Measurements from ENCODE around the gene CENPN. TPM values are rescaled to one million over a fixed set of nuclear protein-coding genes. Genes with fewer than 3 reads are reported as not detected.

The CENPN gene
- total and polyA plus RNA-seq, 10 of the 15 experiments (the other 5 are each of a cell fraction or from before 2014, with no cell fraction given), result 39.8 to 143 (median 66.8) TPM

DNA sequence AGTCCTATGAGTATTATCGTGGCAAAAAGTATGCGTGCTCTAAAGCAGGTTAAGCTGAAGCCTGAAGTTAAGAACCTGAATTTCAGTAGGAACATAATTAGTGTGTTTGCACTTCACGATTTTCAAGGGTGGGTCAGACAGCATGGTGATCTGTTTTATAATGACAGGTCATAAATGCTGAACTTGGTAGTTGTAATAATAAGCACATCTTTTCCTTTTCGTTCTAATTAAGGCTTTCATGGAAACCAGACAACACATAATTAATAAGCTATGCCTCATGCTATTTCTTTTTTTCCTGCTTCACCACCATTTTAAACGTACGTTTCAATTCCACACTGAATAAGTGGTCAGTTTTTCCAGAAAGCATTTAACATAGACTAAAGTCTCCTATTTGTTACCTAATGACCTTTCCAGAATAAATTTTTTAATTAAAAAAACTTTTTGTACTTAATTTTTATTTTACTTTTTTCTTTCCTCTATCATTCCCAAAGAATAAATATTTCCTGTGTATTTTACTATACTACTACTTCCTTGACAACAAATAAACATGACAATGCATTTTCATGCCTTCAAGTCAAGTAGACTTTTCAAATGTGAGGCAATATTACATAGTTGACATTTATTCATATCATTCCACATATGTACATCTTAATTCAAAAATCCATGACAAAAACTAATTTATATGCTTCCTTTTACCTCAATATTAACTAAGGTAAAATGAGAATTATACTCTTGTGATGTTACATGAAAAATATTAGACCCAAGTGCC, 22.7 kb upstream of the CENPN start:
- BruUV-seq (replicated peaks), result no TSS peak
- intact Hi-C loops (cut with micrococcal nuclease; ENCODE audit: unreplicated experiment), result no loop called here
- in situ Hi-C loops (cut with MboI), result no loop called here
- Histone ChIP-seq H3K9ac (ENCODE audit: control insufficient read depth, insufficient read depth, low read length) (no peak overlapping the region), H3K4me2 (ENCODE audit: control insufficient read depth, insufficient read depth) (no peak overlapping the region), H3K36me3 (ENCODE audit: control insufficient read depth in 2 of 2, insufficient read depth in 2 of 2, low read length in 1 of 2) (peaks cover 0 to 3% of the 10 kb centered on the region in 2 experiments; a peak in 3 of 4 replicates), H3K9me3 (replicated peaks; ENCODE audit: control insufficient read depth, insufficient read depth, low read length) (no peaks in the 10 kb centered on the region), H3K79me2 (ENCODE audit: control insufficient read depth, insufficient read depth, low read length) (peaks cover 2% of the 10 kb centered on the region; the same call in 1 of the 2 replicates), H3K27me3 (replicated peaks in 1 of 2; ENCODE audit: control insufficient read depth in 2 of 2, insufficient read depth in 2 of 2, low read length in 1 of 2) (no peaks in the 10 kb centered on the region), H3K4me1 (ENCODE audit: control insufficient read depth, insufficient read depth, low read length) (no peaks in the 10 kb centered on the region), H3K27ac (ENCODE audit: control insufficient read depth, insufficient read depth) (no peak overlapping the region), H4K20me1 (ENCODE audit: control insufficient read depth, insufficient read depth) (no peaks in the 10 kb centered on the region), H2AFZ (ENCODE audit: control insufficient read depth, low read depth, low read length) (no peak overlapping the region), H3K4me3 (no peak overlapping the region)
- ATAC-seq (no peak), FAIRE-seq (no peak), DNase-seq (ENCODE audit: low read depth, low spot score) (no peak)
- ChIA-PET CTCF (no interaction called here), RAD21 (ENCODE audit: unreplicated experiment) (no interaction called here), SMC1A (ENCODE audit: uncharacterized antibody, unreplicated experiment) (no interaction called here), POLR2A (no interaction called here)
- WGBS (ENCODE audit: insufficient coverage, insufficient replicate concordance, low lambda C conversion rate, missing lambda C conversion rate), result 96% methylated on average over 6 of the region's 6 CpGs
- TF ChIP-seq CHD1 (IDR thresholded peaks at IDR 0.05; ENCODE audit: low read depth, low read length) (no peak), YY1 (IDR thresholded peaks at IDR 0.05; ENCODE audit: low read depth, low read length) (no peak), MEF2A (IDR thresholded peaks at IDR 0.05; ENCODE audit: insufficient read depth, low read depth, low read length) (no peak), MTA2 (IDR thresholded peaks at IDR 0.05; ENCODE audit: low read depth) (no peak)

DNA sequence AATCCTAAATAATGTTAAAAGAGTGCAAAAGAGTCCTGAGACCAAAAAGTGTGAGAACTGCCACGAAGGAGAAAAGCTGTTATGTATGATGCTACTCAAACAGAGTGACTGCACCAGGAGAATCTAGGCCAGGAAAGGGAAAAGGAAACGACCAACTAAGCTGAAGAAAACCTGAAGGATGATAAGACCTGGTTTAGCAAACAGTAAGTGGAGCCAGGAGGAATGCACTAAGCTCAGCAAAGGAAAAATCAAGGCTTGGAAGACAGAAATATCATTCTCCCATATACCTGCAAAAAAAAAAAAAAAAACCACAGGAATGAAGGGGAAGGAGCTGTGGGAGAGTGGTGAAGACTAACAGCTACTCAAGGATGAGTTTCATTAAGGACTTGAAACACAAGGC, 21.4 kb upstream of the CENPN start:
- no peaks in the 10 kb centered on the region for H3K27me3 ChIP-seq (replicated peaks in 1 of 2; ENCODE audit: control insufficient read depth in 2 of 2, insufficient read depth in 2 of 2, low read length in 1 of 2)
- H3K9me3 ChIP-seq (replicated peaks; ENCODE audit: control insufficient read depth, insufficient read depth, low read length), result no peaks in the 10 kb centered on the region
- no peak overlapping the region for H3K9ac ChIP-seq (ENCODE audit: control insufficient read depth, insufficient read depth, low read length)
- no peak overlapping the region for H3K4me3 ChIP-seq
- peaks cover 2% of the 10 kb centered on the region; the same call in 1 of the 2 replicates for H3K79me2 ChIP-seq (ENCODE audit: control insufficient read depth, insufficient read depth, low read length)
- no peaks in the 10 kb centered on the region; a peak in 1 of 4 replicates for H3K36me3 ChIP-seq (ENCODE audit: control insufficient read depth in 2 of 2, insufficient read depth in 2 of 2, low read length in 1 of 2)
- in situ Hi-C loops (cut with MboI), result no loop called here
- no peaks in the 10 kb centered on the region for H4K20me1 ChIP-seq (ENCODE audit: control insufficient read depth, insufficient read depth)
- no peaks in the 10 kb centered on the region for H3K4me1 ChIP-seq (ENCODE audit: control insufficient read depth, insufficient read depth, low read length)
- H3K27ac ChIP-seq (ENCODE audit: control insufficient read depth, insufficient read depth), result no peak overlapping the region
- FAIRE-seq, result no peak
- ChIA-PET POLR2A (interaction anchor here (0.6 to 1.3 kb wide), 5 partner anchors 11 to 1662 kb away, joined by 3 to 7 read pairs (median 4); partner anchors contain the start of gene C16orf46), CTCF (interaction anchor here (1.1 kb wide), 1 partner anchor 219 kb away, joined by 3 read pairs; no protein-coding TSS in a partner anchor), RAD21 (ENCODE audit: unreplicated experiment) (interaction anchor here (0.8 kb wide), 1 partner anchor 17 kb away, joined by 3 read pairs; no protein-coding TSS in a partner anchor), SMC1A (ENCODE audit: uncharacterized antibody, unreplicated experiment) (interaction anchor here (0.9 to 1.5 kb wide), 3 partner anchors 9 to 11 kb away, joined by 3 to 4 read pairs (median 4); no protein-coding TSS in a partner anchor)
- H3K4me2 ChIP-seq (ENCODE audit: control insufficient read depth, insufficient read depth), result no peak overlapping the region
- BruUV-seq (replicated peaks), result no TSS peak
- no peak overlapping the region for H2AFZ ChIP-seq (ENCODE audit: control insufficient read depth, low read depth, low read length)
- 100% methylated on average over 1 of the region's 2 CpGs for WGBS (ENCODE audit: insufficient coverage, insufficient replicate concordance, low lambda C conversion rate, missing lambda C conversion rate)
- no peak for DNase-seq (ENCODE audit: low read depth, low spot score)
- no peak for ATAC-seq
- intact Hi-C loops (cut with micrococcal nuclease; ENCODE audit: unreplicated experiment), result no loop called here
- TF ChIP-seq POU2F2 (IDR thresholded peaks at IDR 0.05; ENCODE audit: borderline replicate concordance, low read depth, low read length) (no peak), TCF3 (IDR thresholded peaks at IDR 0.05; ENCODE audit: borderline replicate concordance, insufficient read depth, low read depth, low read length) (no peak), HCFC1 (IDR thresholded peaks at IDR 0.05; ENCODE audit: low read length) (no peak), PML (IDR thresholded peaks at IDR 0.05; ENCODE audit: low read length) (no peak), CBFB (IDR thresholded peaks at IDR 0.05; ENCODE audit: low read depth) (no peak)
- TF ChIP-seq, protein P1, sequence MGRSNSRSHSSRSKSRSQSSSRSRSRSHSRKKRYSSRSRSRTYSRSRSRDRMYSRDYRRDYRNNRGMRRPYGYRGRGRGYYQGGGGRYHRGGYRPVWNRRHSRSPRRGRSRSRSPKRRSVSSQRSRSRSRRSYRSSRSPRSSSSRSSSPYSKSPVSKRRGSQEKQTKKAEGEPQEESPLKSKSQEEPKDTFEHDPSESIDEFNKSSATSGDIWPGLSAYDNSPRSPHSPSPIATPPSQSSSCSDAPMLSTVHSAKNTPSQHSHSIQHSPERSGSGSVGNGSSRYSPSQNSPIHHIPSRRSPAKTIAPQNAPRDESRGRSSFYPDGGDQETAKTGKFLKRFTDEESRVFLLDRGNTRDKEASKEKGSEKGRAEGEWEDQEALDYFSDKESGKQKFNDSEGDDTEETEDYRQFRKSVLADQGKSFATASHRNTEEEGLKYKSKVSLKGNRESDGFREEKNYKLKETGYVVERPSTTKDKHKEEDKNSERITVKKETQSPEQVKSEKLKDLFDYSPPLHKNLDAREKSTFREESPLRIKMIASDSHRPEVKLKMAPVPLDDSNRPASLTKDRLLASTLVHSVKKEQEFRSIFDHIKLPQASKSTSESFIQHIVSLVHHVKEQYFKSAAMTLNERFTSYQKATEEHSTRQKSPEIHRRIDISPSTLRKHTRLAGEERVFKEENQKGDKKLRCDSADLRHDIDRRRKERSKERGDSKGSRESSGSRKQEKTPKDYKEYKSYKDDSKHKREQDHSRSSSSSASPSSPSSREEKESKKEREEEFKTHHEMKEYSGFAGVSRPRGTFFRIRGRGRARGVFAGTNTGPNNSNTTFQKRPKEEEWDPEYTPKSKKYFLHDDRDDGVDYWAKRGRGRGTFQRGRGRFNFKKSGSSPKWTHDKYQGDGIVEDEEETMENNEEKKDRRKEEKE (IDR thresholded peaks at IDR 0.05), result no peak

All from GM12878 (cell line).